C4-2B (cell line): ENCODE measurements around the gene OR2W3.
"Not testable (repeated sequence)": the region's sequence is repeated elsewhere in the genome, so short reads cannot be mapped to it uniquely, and the experiment has no call there.

ENCODE experiments used
- H3K27ac ChIP-seq: fragments of 450-650 bp; 2 replicates; pipeline ENCODE4 v1.5.1; 2017
- ZFX ChIP-seq: fragments of 450-650 bp; IDR thresholded peaks from 2 replicates; pipeline ENCODE4 v1.6.1; 2017
- TF ChIP-seq, protein P1 (sequence below): fragments of 450-650 bp; conservative IDR thresholded peaks from 2 replicates; pipeline ENCODE4 v1.5.1; 2017; ENCODE audit warnings: mild to moderate bottlenecking

OR2W3 gene

DNA sequence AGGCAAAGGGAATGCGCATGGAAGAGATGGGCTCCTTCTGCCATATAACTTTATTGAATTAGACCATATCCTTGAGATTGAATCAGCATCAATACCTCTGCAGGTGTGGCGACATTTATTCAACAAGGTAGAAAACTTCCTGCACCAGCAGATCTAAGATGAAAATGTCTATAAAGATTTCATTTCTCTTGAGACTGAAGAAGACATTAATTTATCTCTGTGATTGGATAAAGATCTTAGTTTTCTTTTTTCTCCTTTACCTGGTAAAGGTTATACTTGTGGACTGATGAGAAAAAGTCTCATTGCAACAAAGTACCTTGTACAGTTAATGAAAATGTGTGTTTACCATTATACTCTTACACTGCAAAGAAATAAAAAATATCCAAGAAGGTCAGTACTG is 24.6 kb downstream of the OR2W3 start, which contains the start of gene OR2T8:
Gene OR2T8 (plus strand): TSS at position 301 of the 400 bp plus-strand sequence. CDS start 766 bp downstream, outside the sequence.
- H3K27ac ChIP-seq: no peak within 1 kb of the TSS
- TF ChIP-seq, protein P1, sequence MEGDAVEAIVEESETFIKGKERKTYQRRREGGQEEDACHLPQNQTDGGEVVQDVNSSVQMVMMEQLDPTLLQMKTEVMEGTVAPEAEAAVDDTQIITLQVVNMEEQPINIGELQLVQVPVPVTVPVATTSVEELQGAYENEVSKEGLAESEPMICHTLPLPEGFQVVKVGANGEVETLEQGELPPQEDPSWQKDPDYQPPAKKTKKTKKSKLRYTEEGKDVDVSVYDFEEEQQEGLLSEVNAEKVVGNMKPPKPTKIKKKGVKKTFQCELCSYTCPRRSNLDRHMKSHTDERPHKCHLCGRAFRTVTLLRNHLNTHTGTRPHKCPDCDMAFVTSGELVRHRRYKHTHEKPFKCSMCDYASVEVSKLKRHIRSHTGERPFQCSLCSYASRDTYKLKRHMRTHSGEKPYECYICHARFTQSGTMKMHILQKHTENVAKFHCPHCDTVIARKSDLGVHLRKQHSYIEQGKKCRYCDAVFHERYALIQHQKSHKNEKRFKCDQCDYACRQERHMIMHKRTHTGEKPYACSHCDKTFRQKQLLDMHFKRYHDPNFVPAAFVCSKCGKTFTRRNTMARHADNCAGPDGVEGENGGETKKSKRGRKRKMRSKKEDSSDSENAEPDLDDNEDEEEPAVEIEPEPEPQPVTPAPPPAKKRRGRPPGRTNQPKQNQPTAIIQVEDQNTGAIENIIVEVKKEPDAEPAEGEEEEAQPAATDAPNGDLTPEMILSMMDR: no peak
- TF ChIP-seq ZFX: no peak

DNA sequence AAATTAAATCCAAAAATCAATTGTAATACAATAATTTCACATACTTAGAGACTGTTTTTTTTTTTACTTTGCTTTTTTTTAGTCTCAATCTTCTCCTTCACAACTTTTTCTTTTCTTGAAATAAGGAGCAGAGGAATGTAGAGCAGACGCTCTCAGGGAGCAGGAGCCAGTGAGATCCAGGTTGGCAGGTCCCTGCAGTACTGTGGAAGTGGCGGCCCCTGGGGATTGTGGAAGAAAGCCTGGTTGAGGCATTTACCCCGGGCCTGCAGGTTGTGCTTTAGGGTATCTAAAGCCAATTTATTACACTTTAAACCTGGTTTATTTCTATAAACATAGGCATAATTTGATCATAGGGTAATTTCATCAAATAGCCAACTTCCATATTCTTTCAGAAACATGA is 28.6 kb downstream of the OR2W3 start:
- no peak for TF ChIP-seq ZFX
- TF ChIP-seq, protein P1: no peak
- no peak overlapping the region for H3K27ac ChIP-seq

DNA sequence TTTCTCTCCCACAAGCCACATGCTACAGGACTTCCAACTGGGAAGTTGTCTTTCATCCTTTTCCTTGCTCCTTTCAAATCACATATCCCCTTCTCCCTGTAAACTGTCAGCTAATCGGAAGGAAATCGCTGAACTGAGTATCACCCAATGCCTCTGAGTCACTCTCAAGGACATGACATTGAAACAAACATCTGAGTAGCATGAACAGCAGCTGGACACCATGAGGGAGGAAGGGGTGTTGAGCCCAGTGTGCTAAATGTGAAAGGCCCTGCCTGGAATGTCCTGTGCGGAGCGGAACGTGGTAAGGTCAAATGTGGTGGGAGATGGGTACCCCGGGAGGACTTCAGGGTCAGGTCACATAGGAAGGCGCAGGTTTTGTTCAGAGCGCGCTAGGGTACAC is 29.5 kb downstream of the OR2W3 start, which contains the start of gene OR2AJ1:
Gene OR2AJ1 (plus strand): TSS at position 22 of the 400 bp plus-strand sequence. CDS start 8,880 bp downstream, outside the sequence.
- no peak for TF ChIP-seq ZFX
- TF ChIP-seq, protein P1: no peak
- no peak within 1 kb of the TSS for H3K27ac ChIP-seq

DNA sequence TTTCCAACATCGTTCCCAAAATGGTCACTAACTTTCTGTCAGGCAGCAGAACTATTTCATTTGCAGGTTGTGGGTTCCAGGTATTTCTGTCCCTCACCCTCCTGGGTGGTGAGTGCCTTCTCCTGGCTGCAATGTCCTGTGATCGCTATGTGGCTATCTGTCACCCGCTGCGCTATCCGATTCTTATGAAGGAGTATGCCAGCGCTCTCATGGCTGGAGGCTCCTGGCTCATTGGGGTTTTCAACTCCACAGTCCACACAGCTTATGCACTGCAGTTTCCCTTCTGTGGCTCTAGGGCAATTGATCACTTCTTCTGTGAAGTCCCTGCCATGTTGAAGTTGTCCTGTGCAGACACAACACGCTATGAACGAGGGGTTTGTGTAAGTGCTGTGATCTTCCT is 38.6 kb downstream of the OR2W3 start:
- no peak overlapping the region for H3K27ac ChIP-seq
- TF ChIP-seq, protein P1: no peak
- no peak for TF ChIP-seq ZFX

DNA sequence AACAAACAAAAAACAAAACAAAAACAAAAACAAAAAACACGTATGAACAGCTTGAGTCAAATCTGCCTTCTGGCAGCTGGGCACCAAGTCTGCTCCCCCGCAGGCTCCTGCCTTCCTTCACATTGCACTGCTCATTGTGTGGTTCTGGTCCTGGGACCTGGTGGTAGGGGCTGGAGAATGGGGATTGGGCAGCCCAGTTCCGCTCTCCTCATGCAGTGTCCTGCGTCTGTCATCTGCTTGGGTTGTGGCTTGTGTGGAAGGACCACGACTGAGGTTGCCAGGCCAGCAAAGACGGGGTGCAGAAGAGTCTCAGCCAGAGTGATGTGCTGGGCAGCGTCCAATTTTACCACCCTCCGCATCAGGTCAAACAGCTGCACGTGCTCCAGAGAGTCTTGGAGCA is 40.4 kb downstream of the OR2W3 start:
- no peak for TF ChIP-seq ZFX
- TF ChIP-seq, protein P1: no peak
- H3K27ac ChIP-seq: no peak overlapping the region

DNA sequence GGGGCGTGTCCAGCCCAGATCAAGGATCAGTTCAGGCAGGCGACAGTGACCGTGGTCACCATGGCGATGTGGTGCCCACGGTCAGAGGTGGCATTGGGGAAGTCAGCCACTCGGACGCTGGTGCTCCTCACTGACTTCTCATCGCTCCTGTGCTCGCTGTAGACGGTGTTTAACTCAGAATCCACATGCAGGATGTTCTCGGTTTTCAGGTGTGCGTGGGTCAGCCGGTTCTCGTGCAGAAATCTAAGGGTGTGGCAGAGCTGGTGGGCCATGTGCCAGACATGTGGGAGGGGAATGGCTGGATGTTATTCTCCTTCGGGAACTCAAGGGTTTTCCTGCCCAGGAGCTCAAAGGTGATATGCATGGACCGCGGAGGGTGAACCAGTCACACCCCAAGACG is 41.0 kb downstream of the OR2W3 start:
- no peak for TF ChIP-seq ZFX
- TF ChIP-seq, protein P1: 0 out of 2 replicates have a peak, but pooled peaks have one; percentile 22

DNA sequence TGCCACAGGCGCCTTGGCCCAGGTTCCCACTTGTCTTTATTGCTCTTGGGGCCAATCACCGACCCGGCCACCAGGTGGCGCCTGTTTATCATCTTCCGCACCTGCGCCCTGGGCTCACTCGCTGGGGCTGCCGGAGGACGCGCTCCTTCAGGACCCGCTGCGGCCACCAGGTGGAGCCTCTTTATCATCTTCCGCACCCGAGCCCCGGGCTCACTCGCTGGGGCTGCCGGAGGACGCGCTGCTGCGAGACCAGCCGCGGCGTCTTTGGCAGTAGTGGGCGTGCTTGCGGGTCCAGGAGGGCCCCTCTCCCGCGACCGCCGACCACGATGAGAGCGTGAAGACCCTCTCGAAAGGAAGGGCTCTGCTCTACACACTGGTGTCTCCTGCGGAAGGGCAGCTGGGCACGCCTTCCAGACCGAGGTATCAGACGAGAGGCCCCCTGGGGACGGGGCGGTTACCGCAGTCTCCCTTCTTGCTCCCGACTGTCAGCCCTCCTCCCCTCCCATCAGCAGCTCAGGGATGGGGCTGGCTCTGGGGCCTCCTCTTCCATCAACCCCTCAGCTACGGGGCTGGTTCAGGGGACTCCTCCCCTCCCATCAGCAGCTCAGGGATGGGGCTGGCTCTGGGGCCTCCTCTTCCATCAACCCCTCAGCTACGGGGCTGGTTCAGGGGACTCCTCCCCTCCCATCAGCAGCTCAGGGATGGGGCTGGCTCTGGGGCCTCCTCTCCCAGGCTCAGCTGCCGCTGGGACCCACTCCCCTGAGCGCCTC is 41.8 kb downstream of the OR2W3 start:
- H3K27ac ChIP-seq: not testable (repeated sequence)
- TF ChIP-seq, protein P1: peak; percentile 94

More for the DNA sequence above, 41.0 kb downstream of the OR2W3 start:
- no peak overlapping the region for H3K27ac ChIP-seq
